GM21825 (cell line): ENCODE results near the gene LCNL1.

Experiments used
- ATAC-seq: cut with Tn5 transposase; IDR thresholded peaks from one replicate; pipeline ENCODE4 v1.9.1; 2021; ENCODE audit warnings: mild to moderate bottlenecking, moderate library complexity; ENCODE audit not compliant: unreplicated experiment

Gene LCNL1

GRCh38 chr9:137009217-137009616 lies 26.4 kb downstream of the LCNL1 start:
- no peak for ATAC-seq

- no peak for ATAC-seq
Measured at GRCh38 chr9:137009938-137010732, 27.3 kb downstream of the LCNL1 start.

- ATAC-seq, result no peak
Measured at GRCh38 chr9:137011156-137011555, 28.4 kb downstream of the LCNL1 start.

- ATAC-seq, result no peak
Measured at GRCh38 chr9:137011907-137012675, 29.3 kb downstream of the LCNL1 start.

- ATAC-seq, result no peak
Measured at GRCh38 chr9:137012694-137013570, 30.1 kb downstream of the LCNL1 start.

- no peak for ATAC-seq
Measured at GRCh38 chr9:137013571-137013940, 30.8 kb downstream of the LCNL1 start.

- no peak for ATAC-seq
Measured at GRCh38 chr9:137014166-137014565, 31.4 kb downstream of the LCNL1 start.

- no peak for ATAC-seq
Measured at GRCh38 chr9:137014776-137015539, 32.2 kb downstream of the LCNL1 start.

GRCh38 chr9:137015540-137015930 lies 32.7 kb downstream of the LCNL1 start:
- no peak for ATAC-seq

- ATAC-seq, result no peak
Measured at GRCh38 chr9:137015976-137016375, 33.2 kb downstream of the LCNL1 start.

- no peak for ATAC-seq
Measured at GRCh38 chr9:137016436-137016835, 33.6 kb downstream of the LCNL1 start.

GRCh38 chr9:137017071-137017470 lies 34.3 kb downstream of the LCNL1 start:
- no peak for ATAC-seq

GRCh38 chr9:137017791-137018497 lies 35.2 kb downstream of the LCNL1 start:
- no peak for ATAC-seq

GRCh38 chr9:137018761-137019559 lies 36.2 kb downstream of the LCNL1 start:
- ATAC-seq, result no peak

GRCh38 chr9:137019891-137020683 lies 37.3 kb downstream of the LCNL1 start:
- no peak for ATAC-seq

GRCh38 chr9:137020771-137021567 lies 38.2 kb downstream of the LCNL1 start:
- no peak for ATAC-seq

- ATAC-seq, result no peak
Measured at GRCh38 chr9:137021568-137021978, 38.8 kb downstream of the LCNL1 start.
